ENCODE data around the gene PALS1. TPM values are rescaled to one million over a fixed set of nuclear protein-coding genes. Genes with fewer than 3 reads are reported as not detected.

PALS1 gene
- total and polyA plus RNA-seq, 2 experiments from 2014 or later: 9.1 to 26.7 TPM

- no peaks in the 10 kb centered on the region for H3K27me3 ChIP-seq (ENCODE audit: insufficient read depth)
- H3K4me2 ChIP-seq: no peak overlapping the region
- no peaks in the 10 kb centered on the region for H3K4me1 ChIP-seq (ENCODE audit: insufficient read depth)
- DNase-seq (ENCODE audit: low spot score) (no peak), ATAC-seq (no peak)
- H3K9me3 Mint-ChIP-seq: no peaks in the 10 kb centered on the region
- H3K27ac Mint-ChIP-seq: no peak overlapping the region
- no peaks in the 10 kb centered on the region for H3F3A ChIP-seq (replicated peaks; ENCODE audit: low read depth)
- H3K9me2 ChIP-seq (ENCODE audit: insufficient read depth): no peaks in the 10 kb centered on the region
- no peaks in the 10 kb centered on the region for H3K36me3 Mint-ChIP-seq (ENCODE audit: low read depth)
- no peak overlapping the region for H3K27ac ChIP-seq (ENCODE audit: low read depth)
- H3K79me2 ChIP-seq (replicated peaks; ENCODE audit: insufficient read depth): no peaks in the 10 kb centered on the region
- no peak overlapping the region; the same call in 1 of the 2 replicates for H2AFZ ChIP-seq
- TF ChIP-seq NANOG (IDR thresholded peaks at IDR 0.05; ENCODE audit: borderline replicate concordance) (no peak), ZNF114 (CRISPR knock-in tag; IDR thresholded peaks at IDR 0.05) (no peak), ZNF331 (CRISPR knock-in tag; IDR thresholded peaks at IDR 0.05; ENCODE audit: low read depth) (no peak), CREB1 (CRISPR knock-in tag; IDR thresholded peaks at IDR 0.05; ENCODE audit: low read depth) (no peak), STAT1 (IDR thresholded peaks at IDR 0.05; ENCODE audit: unreplicated experiment) (no peak), JUNB (IDR thresholded peaks at IDR 0.05; ENCODE audit: unreplicated experiment) (no peak), EZH2 (IDR thresholded peaks at IDR 0.05; ENCODE audit: low read depth, unreplicated experiment) (no peak), CTCF (conservative IDR thresholded peaks at IDR 0.05; ENCODE audit: low read depth in 2 of 2) (no peak), ETS1 (IDR thresholded peaks at IDR 0.05) (no peak), ZNF462 (CRISPR knock-in tag; IDR thresholded peaks at IDR 0.05) (no peak), POLR2AphosphoS5 (IDR thresholded peaks at IDR 0.05; ENCODE audit: low read depth) (no peak), REST (IDR thresholded peaks at IDR 0.05; ENCODE audit: unreplicated experiment) (no peak)
- no peaks in the 10 kb centered on the region for H3K4me1 Mint-ChIP-seq
- H4K20me1 ChIP-seq (replicated peaks; ENCODE audit: insufficient read depth): no peaks in the 10 kb centered on the region
- no peaks in the 10 kb centered on the region for H3K36me3 ChIP-seq (ENCODE audit: insufficient read depth)
- peaks cover 2% of the 10 kb centered on the region for H3K27me3 Mint-ChIP-seq (ENCODE audit: insufficient read depth, low read depth, poor library complexity)
- H3K4me3 Mint-ChIP-seq: no peak overlapping the region
- H3K4me3 ChIP-seq: no peak overlapping the region
These were observed 33.4 kb upstream of the PALS1 start for GRCh38 chr14:67207810-67208209.

All from GM23338 (cell line).